ENCODE measurements around the gene CISTR. TPM values are rescaled to one million over a fixed set of nuclear protein-coding genes. Genes with fewer than 3 reads are reported as not detected.

The CISTR gene
- total RNA-seq, 1 donor from 2014 or later, result not detected

- no peak for FAIRE-seq
- no peak for TF ChIP-seq CTCF (IDR thresholded peaks at IDR 0.05; ENCODE audit: insufficient read depth, low read length, severe bottlenecking)
- H3K27me3 ChIP-seq (ENCODE audit: control insufficient read depth, insufficient read depth, low read length), result peaks cover 13% of the 10 kb centered on the region
- H3K4me3 ChIP-seq (ENCODE audit: low read depth, low read length), result no peak overlapping the region
- DNase-seq (ENCODE audit: low read depth), result no peak
- no peaks in the 10 kb centered on the region for H3K36me3 ChIP-seq (ENCODE audit: control insufficient read depth, insufficient read depth, low read length)
Observed at GRCh38 chr12:53789570-53789969, 37.8 kb upstream of the CISTR start.

GRCh38 chr12:53788892-53789291 lies 37.1 kb upstream of the CISTR start:
- no peak for TF ChIP-seq CTCF (IDR thresholded peaks at IDR 0.05; ENCODE audit: insufficient read depth, low read length, severe bottlenecking)
- Histone ChIP-seq H3K36me3 (ENCODE audit: control insufficient read depth, insufficient read depth, low read length) (no peaks in the 10 kb centered on the region), H3K4me3 (ENCODE audit: low read depth, low read length) (no peak overlapping the region), H3K27me3 (ENCODE audit: control insufficient read depth, insufficient read depth, low read length) (peaks cover 12% of the 10 kb centered on the region)
- no peak for DNase-seq (ENCODE audit: low read depth)
- FAIRE-seq, result no peak

GRCh38 chr12:53786411-53786810 lies 34.6 kb upstream of the CISTR start:
- TF ChIP-seq CTCF (IDR thresholded peaks at IDR 0.05; ENCODE audit: insufficient read depth, low read length, severe bottlenecking), result no peak
- Histone ChIP-seq H3K27me3 (ENCODE audit: control insufficient read depth, insufficient read depth, low read length) (peaks cover 5% of the 10 kb centered on the region), H3K36me3 (ENCODE audit: control insufficient read depth, insufficient read depth, low read length) (no peaks in the 10 kb centered on the region), H3K4me3 (ENCODE audit: low read depth, low read length) (no peak overlapping the region)
- DNase-seq (ENCODE audit: low read depth), result no peak
- FAIRE-seq, result no peak

- Histone ChIP-seq H3K27me3 (ENCODE audit: control insufficient read depth, insufficient read depth, low read length) (peaks cover 6% of the 10 kb centered on the region), H3K36me3 (ENCODE audit: control insufficient read depth, insufficient read depth, low read length) (no peaks in the 10 kb centered on the region)
- TF ChIP-seq CTCF (IDR thresholded peaks at IDR 0.05; ENCODE audit: insufficient read depth, low read length, severe bottlenecking), result no peak
Observed at GRCh38 chr12:53785161-53785560, 33.4 kb upstream of the CISTR start.

GRCh38 chr12:53782093-53782703 lies 30.4 kb upstream of the CISTR start:
- no peak for FAIRE-seq
- no peak overlapping the region for H3K4me3 ChIP-seq (ENCODE audit: low read depth, low read length)
- peaks cover 6% of the 10 kb centered on the region for H3K27me3 ChIP-seq (ENCODE audit: control insufficient read depth, insufficient read depth, low read length)
- no peak for TF ChIP-seq CTCF (IDR thresholded peaks at IDR 0.05; ENCODE audit: insufficient read depth, low read length, severe bottlenecking)
- H3K36me3 ChIP-seq (ENCODE audit: control insufficient read depth, insufficient read depth, low read length), result no peaks in the 10 kb centered on the region
- peak; percentile 25 for DNase-seq (ENCODE audit: low read depth)

More at GRCh38 chr12:53785161-53785560, 33.4 kb upstream of the CISTR start:
- H3K4me3 ChIP-seq (ENCODE audit: low read depth, low read length), result no peak overlapping the region
- DNase-seq (ENCODE audit: low read depth), result no peak
- no peak for FAIRE-seq

GRCh38 chr12:53781228-53781801 lies 29.5 kb upstream of the CISTR start:
- Histone ChIP-seq H3K36me3 (ENCODE audit: control insufficient read depth, insufficient read depth, low read length) (no peaks in the 10 kb centered on the region), H3K27me3 (ENCODE audit: control insufficient read depth, insufficient read depth, low read length) (peaks cover 6% of the 10 kb centered on the region), H3K4me3 (ENCODE audit: low read depth, low read length) (no peak overlapping the region)
- TF ChIP-seq CTCF (IDR thresholded peaks at IDR 0.05; ENCODE audit: insufficient read depth, low read length, severe bottlenecking), result no peak
- no peak for DNase-seq (ENCODE audit: low read depth)
- FAIRE-seq, result no peak
